H1 (cell line): ENCODE data around the gene NUP50. TPM values are rescaled to one million over a fixed set of nuclear protein-coding genes. Genes with fewer than 3 reads are reported as not detected.
A peak's percentile ranks its signal among the peaks of the same experiment; 100 is the strongest.

Experiments
- CTCF ChIA-PET: fragments of 300-600 bp; sonication (Branson Sonifier 250); formaldehyde crosslinking; loops from one replicate; lab custom pipeline; 2021; ENCODE audit not compliant: partially characterized antibody; lab: Charles Lee
- POLR2A ChIA-PET: fragments of 300-600 bp; sonication (Branson Sonifier 250); formaldehyde crosslinking; loops from one replicate; lab custom pipeline; 2021; ENCODE audit warnings: inconsistent platforms; ENCODE audit not compliant: partially characterized antibody; lab: Charles Lee
- DNase-seq, 2 experiments: peaks; one replicate each; pipeline versions ENCODE4 v3.0.0 to v3.0.0-alpha.2; 2010 to 2022; ENCODE audit warnings: low spot score in 2 of 2, low read depth in 1 of 2, mixed read lengths in 1 of 2
- FAIRE-seq: peaks from 2 replicates; lab custom pipeline; 2011; peaks lifted over from hg19 to GRCh38; lab: Jason Lieb, UNC
- H2AFZ ChIP-seq: 2 replicates; pipeline ENCODE4 v1.8.1; 2012; ENCODE audit warnings: low read length, inconsistent platforms
- H2AK5ac ChIP-seq: 2 replicates; pipeline ENCODE4 v1.6.1; 2013; ENCODE audit warnings: low read depth, low read length
- H2BK120ac ChIP-seq: replicated peaks from 2 replicates; pipeline ENCODE3; 2013; ENCODE audit warnings: low read depth, low read length, inconsistent platforms
- H2BK12ac ChIP-seq: 2 replicates; pipeline ENCODE4 v1.6.1; 2013; ENCODE audit warnings: low read depth, low read length
- H2BK15ac ChIP-seq: 2 replicates; pipeline ENCODE4 v1.6.1; 2013; ENCODE audit warnings: low read length
- H2BK20ac ChIP-seq: 2 replicates; pipeline ENCODE4 v1.6.1; 2013; ENCODE audit warnings: low read length
- H2BK5ac ChIP-seq: 2 replicates; pipeline ENCODE4 v1.6.1; 2013; ENCODE audit warnings: low read depth, low read length
- H3K14ac ChIP-seq: 2 replicates; pipeline ENCODE4 v1.6.1; 2013; ENCODE audit warnings: inconsistent platforms; ENCODE audit not compliant: insufficient read length
- H3K18ac ChIP-seq: 2 replicates; pipeline ENCODE4 v1.6.1; 2013; ENCODE audit warnings: low read length; ENCODE audit errors: extremely low read depth
- H3K23ac ChIP-seq: 2 replicates; pipeline ENCODE4 v1.6.1; 2013; ENCODE audit warnings: inconsistent platforms; ENCODE audit not compliant: insufficient read length
- H3K23me2 ChIP-seq: 2 replicates; pipeline ENCODE4 v1.6.1; 2013; ENCODE audit warnings: low read depth, low read length
- H3K27ac ChIP-seq: 2 replicates; pipeline ENCODE4 v1.6.1; 2011; ENCODE audit warnings: low read depth, low read length, inconsistent platforms
- H3K27me3 ChIP-seq, 4 experiments: replicated peaks in 1 of 4; 1 replicate in 1 of 4; 2 replicates in 3 of 4; pipeline versions ENCODE4 v1.6.1 to v1.8.1; 2011 to 2013; ENCODE audit warnings: low read length in 3 of 4, mild to moderate bottlenecking in 3 of 4, inconsistent platforms in 2 of 4, mixed read lengths in 2 of 4, moderate library complexity in 1 of 4; ENCODE audit not compliant: control insufficient read depth in 3 of 4, insufficient read depth in 3 of 4; ENCODE audit errors: extremely low read depth in 1 of 4
- H3K36me3 ChIP-seq, 4 experiments: 2 replicates each; pipeline versions ENCODE4 v1.6.1 to v1.8.1; 2011 to 2013; ENCODE audit warnings: mild to moderate bottlenecking in 4 of 4, low read length in 3 of 4, moderate library complexity in 2 of 4, control low read depth in 1 of 4, inconsistent platforms in 1 of 4; ENCODE audit not compliant: insufficient read depth in 4 of 4, control insufficient read depth in 2 of 4
- H3K4ac ChIP-seq: replicated peaks from 2 replicates; pipeline ENCODE3; 2013; ENCODE audit warnings: low read length, low read depth, mixed read lengths, inconsistent platforms; ENCODE audit not compliant: insufficient read length
- H3K4me1 ChIP-seq, 4 experiments: replicated peaks in 1 of 4; 1 replicate in 1 of 4; 2 replicates in 3 of 4; pipeline versions ENCODE4 v1.6.1 to v1.8.1; 2011 to 2013; ENCODE audit warnings: low read length in 3 of 4, inconsistent platforms in 2 of 4, mixed read lengths in 1 of 4; ENCODE audit not compliant: insufficient read depth in 4 of 4, control insufficient read depth in 3 of 4
- H3K4me2 ChIP-seq, 2 experiments: 2 replicates each; pipeline versions ENCODE4 v1.6.1 to v1.8.1; 2011 to 2013; ENCODE audit warnings: low read depth in 2 of 2, low read length in 2 of 2, control low read depth in 1 of 2, inconsistent platforms in 1 of 2, mild to moderate bottlenecking in 1 of 2; ENCODE audit not compliant: insufficient read depth in 1 of 2
- H3K4me3 ChIP-seq, 4 experiments: fragments of 200-600, 300-600 bp in 1 of 4; sonication (generic), shearing (Covaris generic), sonication (Bioruptor Twin) in 1 of 4; 2 replicates each; pipeline versions ENCODE4 v1.5.1 to v1.8.1; 2011 to 2016; ENCODE audit warnings: low read length in 4 of 4, low read depth in 3 of 4, control low read depth in 2 of 4, inconsistent platforms in 2 of 4, mild to moderate bottlenecking in 2 of 4, mixed read lengths in 1 of 4, moderate library complexity in 1 of 4; ENCODE audit not compliant: insufficient read depth in 2 of 4; ENCODE audit errors: extremely low read depth in 1 of 4
- H3K56ac ChIP-seq: replicated peaks from 2 replicates; pipeline ENCODE3; 2013; ENCODE audit warnings: low read depth, mild to moderate bottlenecking, mixed read lengths, low read length, inconsistent platforms; ENCODE audit not compliant: insufficient read length
- H3K79me1 ChIP-seq: 2 replicates; pipeline ENCODE4 v1.6.1; 2013; ENCODE audit warnings: low read depth, low read length, control low read depth
- H3K79me2 ChIP-seq, 2 experiments: 2 replicates each; pipeline versions ENCODE4 v1.6.1 to v1.8.1; 2012 to 2013; ENCODE audit warnings: low read length in 2 of 2, mild to moderate bottlenecking in 2 of 2, inconsistent platforms in 1 of 2; ENCODE audit not compliant: insufficient read depth in 2 of 2, control insufficient read depth in 1 of 2
- H3K9ac ChIP-seq, 4 experiments: replicated peaks in 1 of 4; 1 replicate in 1 of 4; 2 replicates in 3 of 4; pipeline versions ENCODE4 v1.6.1 to v1.8.1; 2011 to 2013; ENCODE audit warnings: low read depth in 3 of 4, low read length in 3 of 4, control low read depth in 2 of 4, mild to moderate bottlenecking in 2 of 4, moderate library complexity in 2 of 4, inconsistent platforms in 1 of 4; ENCODE audit errors: extremely low read depth in 1 of 4
- H3K9me3 ChIP-seq, 2 experiments: 2 replicates each; pipeline versions ENCODE4 v1.6.1 to v1.8.1; 2012 to 2013; ENCODE audit warnings: mild to moderate bottlenecking in 2 of 2, moderate library complexity in 2 of 2, control low read depth in 1 of 2, inconsistent platforms in 1 of 2, low read depth in 1 of 2, low read length in 1 of 2, mixed read lengths in 1 of 2; ENCODE audit not compliant: insufficient read depth in 2 of 2
- H4K20me1 ChIP-seq, 2 experiments: replicated peaks in 1 of 2; 2 replicates each; pipeline versions ENCODE3 to v1.8.1; 2011 to 2013; ENCODE audit warnings: inconsistent platforms in 2 of 2, low read length in 2 of 2, mild to moderate bottlenecking in 1 of 2; ENCODE audit not compliant: insufficient read depth in 2 of 2, control insufficient read depth in 1 of 2
- H4K5ac ChIP-seq: 2 replicates; pipeline ENCODE4 v1.6.1; 2013; ENCODE audit warnings: low read length, low read depth, mixed read lengths, inconsistent platforms; ENCODE audit not compliant: insufficient read length
- H4K8ac ChIP-seq: 2 replicates; pipeline ENCODE4 v1.8.0; 2013; ENCODE audit warnings: mild to moderate bottlenecking, moderate library complexity, low read length, inconsistent platforms; ENCODE audit not compliant: insufficient read depth; ENCODE audit errors: extremely low read depth
- H4K91ac ChIP-seq: replicated peaks from 2 replicates; pipeline ENCODE3; 2013; ENCODE audit warnings: low read length, mixed read lengths, inconsistent platforms; ENCODE audit not compliant: insufficient read length
- ATF3 ChIP-seq: IDR thresholded peaks from 2 replicates; pipeline ENCODE4 v1.6.1; 2011; ENCODE audit warnings: low read depth, mild to moderate bottlenecking, low read length; ENCODE audit not compliant: insufficient read depth
- CHD1 ChIP-seq: IDR thresholded peaks from 2 replicates; pipeline ENCODE4 v1.6.1; 2012; ENCODE audit warnings: low read depth, low read length, improper control_type of control experiment
- PHF8 ChIP-seq: fragments of 200-600 bp; sonication (generic); conservative IDR thresholded peaks from 2 replicates; pipeline ENCODE4 v1.7.1; 2012; ENCODE audit warnings: low read depth, mild to moderate bottlenecking, inconsistent platforms, low read length, moderate library complexity
- SIRT6 ChIP-seq: IDR thresholded peaks from one replicate; pipeline ENCODE4 v1.7.1; 2012; ENCODE audit warnings: low read length, inconsistent platforms
- USF2 ChIP-seq: IDR thresholded peaks from 2 replicates; pipeline ENCODE4 v1.6.1; 2011; ENCODE audit warnings: low read length, improper control_type of control experiment
- WGBS, 2 experiments: shearing (Covaris generic) in 1 of 2; methylation state at CpG; one replicate each; pipeline versions ENCODE4 v1.1.6 to v1.1.7; 2013 to 2015; ENCODE audit warnings: low lambda C conversion rate in 2 of 2, mixed read lengths in 2 of 2, inconsistent platforms in 1 of 2, low coverage in 1 of 2, missing lambda C conversion rate in 1 of 2; ENCODE audit not compliant: insufficient replicate concordance in 2 of 2, insufficient coverage in 1 of 2, insufficient read length in 1 of 2; ENCODE audit errors: extremely low coverage in 1 of 2, missing lambda C conversion rate in 1 of 2; 5-methylcytosine and 5-hydroxymethylcytosine counted together
- polyA plus RNA-seq, 7 experiments: library from polyadenylated mRNA; depleted of rRNA in 3 of 7; stranded (reverse) in 5 of 7; unstranded in 2 of 7; fragments of >200 nt in 5 of 7; fragments of 200-250 nt in 2 of 7; gene quantifications; 1 replicate in 5 of 7; 2 replicates in 1 of 7; 4 replicates in 1 of 7; pipeline versions ENCODE4 v1.2.1 to v1.2.3, GENCODE V29; 2011 to 2013; ENCODE audit warnings: missing spikeins in 2 of 7, mixed read lengths in 2 of 7
- total RNA-seq: library from RNA; stranded (reverse); fragmentation: NEBNext Ultra II Directional; extraction: Animal tissue kit (Norgen Biotek cat#: 25700); gene quantifications from 2 replicates; pipeline ENCODE4 v1.2.1, GENCODE V29; 2021

The NUP50 gene
- total and polyA plus RNA-seq, 2 of the 8 experiments (the other 6 are each of a cell fraction or from before 2014, with no cell fraction given), result 20.0 to 112 TPM

GRCh38 chr22:45144916-45145315, 18.8 kb upstream of the NUP50 start:
- Histone ChIP-seq H4K8ac (no peak overlapping the region), H4K5ac (no peak overlapping the region), H3K4ac (no peak overlapping the region), H2AK5ac (no peak overlapping the region), H2AFZ (no peak overlapping the region), H3K27me3 (no peaks in the 10 kb centered on the region), H3K56ac (peak overlapping the region; percentile 36), H3K14ac (no peak overlapping the region), H2BK5ac (no peak overlapping the region), H2BK12ac (no peak overlapping the region), H3K9me3 (peaks cover 0 to 4% of the 10 kb centered on the region in 2 experiments; a peak in 1 of 4 replicates), H3K36me3 (peaks cover 0 to 9% (median 4%) of the 10 kb centered on the region in 4 experiments; a peak in 4 of 8 replicates), H3K23ac (no peak overlapping the region), H3K18ac (no peak overlapping the region), H4K20me1 (no peaks in the 10 kb centered on the region), H3K4me2 (no peak overlapping the region), H2BK20ac (no peak overlapping the region), H3K79me2 (no peaks in the 10 kb centered on the region), H3K4me1 (no peaks in the 10 kb centered on the region), H3K27ac (no peak overlapping the region), H3K23me2 (no peaks in the 10 kb centered on the region), H3K9ac (no peak overlapping the region), H4K91ac (no peak overlapping the region), H3K79me1 (no peaks in the 10 kb centered on the region), H3K4me3 (no peak overlapping the region), H2BK120ac (no peak overlapping the region), H2BK15ac (no peak overlapping the region)
- 84% methylated on average over 1 of the region's 1 CpG; no CpG with 5 or more reads in 1 of the 2 experiments for WGBS, 2 experiments
- FAIRE-seq (no peak), DNase-seq (no peak)
- POLR2A ChIA-PET, result interaction anchor here (1.3 to 1.5 kb wide), 2 partner anchors 8 to 20 kb away, joined by 3 to 4 read pairs; no protein-coding TSS in a partner anchor
- no peak for TF ChIP-seq CHD1
- TF ChIP-seq USF2, result no peak
- TF ChIP-seq ATF3, result no peak
- no peak for TF ChIP-seq PHF8
- TF ChIP-seq SIRT6, result no peak
- CTCF ChIA-PET, result interaction anchor here (1.0 kb wide), 1 partner anchor 20 kb away, joined by 3 read pairs; no protein-coding TSS in a partner anchor
